Measurements from ENCODE around the gene PNKD. TPM values are rescaled to one million over a fixed set of nuclear protein-coding genes. Genes with fewer than 3 reads are reported as not detected.
A peak's percentile ranks its signal among the peaks of the same experiment; 100 is the strongest.

Gene PNKD
- total RNA-seq, 1 experiment from 2014 or later, result 61.3 TPM

GRCh38 chr2:218322768-218323525 is 52.6 kb downstream of the PNKD start:
- Histone ChIP-seq H3K27me3 (ENCODE audit: control insufficient read depth, insufficient read depth, low read length) (no peaks in the 10 kb centered on the region), H3K4me3 (ENCODE audit: insufficient read depth, low read depth, low read length) (peak overlapping the region; percentile 61), H3K36me3 (replicated peaks; ENCODE audit: control insufficient read depth, insufficient read depth, low read length) (no peaks in the 10 kb centered on the region; the same call in 1 of the 2 replicates)
- peak; percentile 100 for DNase-seq

- Histone ChIP-seq H3K36me3 (replicated peaks; ENCODE audit: control insufficient read depth, insufficient read depth, low read length) (no peaks in the 10 kb centered on the region; the same call in 1 of the 2 replicates), H3K27me3 (ENCODE audit: control insufficient read depth, insufficient read depth, low read length) (no peaks in the 10 kb centered on the region), H3K4me3 (ENCODE audit: insufficient read depth, low read depth, low read length) (peak overlapping the region; percentile 61)
- peak; percentile 75 for DNase-seq
Observed at GRCh38 chr2:218323526-218324472, 53.5 kb downstream of the PNKD start.

- Histone ChIP-seq H3K4me3 (ENCODE audit: insufficient read depth, low read depth, low read length) (no peak overlapping the region), H3K27me3 (ENCODE audit: control insufficient read depth, insufficient read depth, low read length) (no peaks in the 10 kb centered on the region), H3K36me3 (replicated peaks; ENCODE audit: control insufficient read depth, insufficient read depth, low read length) (no peaks in the 10 kb centered on the region; the same call in 1 of the 2 replicates)
- DNase-seq, result peak; percentile 36
Observed at GRCh38 chr2:218325566-218326160, 55.3 kb downstream of the PNKD start.

GRCh38 chr2:218326315-218326714 is 56.0 kb downstream of the PNKD start:
- Histone ChIP-seq H3K4me3 (ENCODE audit: insufficient read depth, low read depth, low read length) (no peak overlapping the region), H3K27me3 (ENCODE audit: control insufficient read depth, insufficient read depth, low read length) (no peaks in the 10 kb centered on the region), H3K36me3 (replicated peaks; ENCODE audit: control insufficient read depth, insufficient read depth, low read length) (no peaks in the 10 kb centered on the region; the same call in 1 of the 2 replicates)
- DNase-seq, result no peak

GRCh38 chr2:218327451-218328210 is 57.3 kb downstream of the PNKD start:
- Histone ChIP-seq H3K36me3 (replicated peaks; ENCODE audit: control insufficient read depth, insufficient read depth, low read length) (no peaks in the 10 kb centered on the region; the same call in 1 of the 2 replicates), H3K4me3 (ENCODE audit: insufficient read depth, low read depth, low read length) (no peak overlapping the region)
- DNase-seq, result no peak

GRCh38 chr2:218328294-218328693 is 58.0 kb downstream of the PNKD start:
- DNase-seq, result no peak
- Histone ChIP-seq H3K4me3 (ENCODE audit: insufficient read depth, low read depth, low read length) (no peak overlapping the region), H3K36me3 (replicated peaks; ENCODE audit: control insufficient read depth, insufficient read depth, low read length) (no peaks in the 10 kb centered on the region; the same call in 1 of the 2 replicates), H3K27me3 (ENCODE audit: control insufficient read depth, insufficient read depth, low read length) (no peaks in the 10 kb centered on the region)

More at GRCh38 chr2:218327451-218328210, 57.3 kb downstream of the PNKD start:
- H3K27me3 ChIP-seq (ENCODE audit: control insufficient read depth, insufficient read depth, low read length), result no peaks in the 10 kb centered on the region

- no peak for DNase-seq
- Histone ChIP-seq H3K36me3 (replicated peaks; ENCODE audit: control insufficient read depth, insufficient read depth, low read length) (no peaks in the 10 kb centered on the region; the same call in 1 of the 2 replicates), H3K4me3 (ENCODE audit: insufficient read depth, low read depth, low read length) (no peak overlapping the region), H3K27me3 (ENCODE audit: control insufficient read depth, insufficient read depth, low read length) (no peaks in the 10 kb centered on the region)
Observed at GRCh38 chr2:218329027-218329825, 58.9 kb downstream of the PNKD start.

GRCh38 chr2:218329826-218330593 is 59.7 kb downstream of the PNKD start:
- no peak overlapping the region for H3K4me3 ChIP-seq (ENCODE audit: insufficient read depth, low read depth, low read length)
- H3K27me3 ChIP-seq (ENCODE audit: control insufficient read depth, insufficient read depth, low read length), result no peaks in the 10 kb centered on the region
- no peak for DNase-seq
- H3K36me3 ChIP-seq (replicated peaks; ENCODE audit: control insufficient read depth, insufficient read depth, low read length), result no peaks in the 10 kb centered on the region; the same call in 1 of the 2 replicates

GRCh38 chr2:218331745-218332144 is 61.4 kb downstream of the PNKD start:
- Histone ChIP-seq H3K36me3 (replicated peaks; ENCODE audit: control insufficient read depth, insufficient read depth, low read length) (no peaks in the 10 kb centered on the region), H3K4me3 (ENCODE audit: insufficient read depth, low read depth, low read length) (no peak overlapping the region), H3K27me3 (ENCODE audit: control insufficient read depth, insufficient read depth, low read length) (no peaks in the 10 kb centered on the region)
- DNase-seq, result peak; percentile 40

- Histone ChIP-seq H3K4me3 (ENCODE audit: insufficient read depth, low read depth, low read length) (no peak overlapping the region), H3K27me3 (ENCODE audit: control insufficient read depth, insufficient read depth, low read length) (no peaks in the 10 kb centered on the region), H3K36me3 (replicated peaks; ENCODE audit: control insufficient read depth, insufficient read depth, low read length) (no peaks in the 10 kb centered on the region)
- DNase-seq, result peak; percentile 39
Observed at GRCh38 chr2:218332288-218332687, 62.0 kb downstream of the PNKD start.

- no peak for DNase-seq
Observed at GRCh38 chr2:218332920-218333645, 62.8 kb downstream of the PNKD start.

GRCh38 chr2:218334531-218334930 is 64.2 kb downstream of the PNKD start:
- no peak overlapping the region for H3K4me3 ChIP-seq (ENCODE audit: insufficient read depth, low read depth, low read length)
- no peak for DNase-seq

More at GRCh38 chr2:218332920-218333645, 62.8 kb downstream of the PNKD start:
- Histone ChIP-seq H3K27me3 (ENCODE audit: control insufficient read depth, insufficient read depth, low read length) (no peaks in the 10 kb centered on the region), H3K4me3 (ENCODE audit: insufficient read depth, low read depth, low read length) (no peak overlapping the region), H3K36me3 (replicated peaks; ENCODE audit: control insufficient read depth, insufficient read depth, low read length) (no peaks in the 10 kb centered on the region)

More at GRCh38 chr2:218334531-218334930, 64.2 kb downstream of the PNKD start:
- Histone ChIP-seq H3K27me3 (ENCODE audit: control insufficient read depth, insufficient read depth, low read length) (no peaks in the 10 kb centered on the region), H3K36me3 (replicated peaks; ENCODE audit: control insufficient read depth, insufficient read depth, low read length) (no peaks in the 10 kb centered on the region)
